HepG2 (cell line): ENCODE results near the gene CPNE5. TPM values are rescaled to one million over a fixed set of nuclear protein-coding genes. Genes with fewer than 3 reads are reported as not detected.

Experiments
- ATAC-seq: fragments of 200-7000 bp; cut with Tn5 transposase; 3 replicates; pipeline ENCODE4 v1.9.1; 2020; ENCODE audit warnings: mild to moderate bottlenecking, moderate library complexity
- BruUV-seq: library from RNA; stranded (reverse); fragments of 400-500 nt; replicated peaks from 2 replicates; lab custom pipeline; 2021; lab: Mats Ljungman, UMichigan
- CTCF ChIA-PET: fragments of 300-600 bp; formaldehyde crosslinking; extraction: SDS; loops from one replicate; lab custom pipeline; 2021; ENCODE audit warnings: low total read pairs, inconsistent platforms, low intra/inter-chr PET ratio; lab: Yijun Ruan, JAX
- POLR2A ChIA-PET: fragments of 350-600 bp; sonication (Branson Sonifier 250); formaldehyde crosslinking; loops from one replicate; lab custom pipeline; 2020; ENCODE audit warnings: antibody characterized with exemption, inconsistent platforms; lab: Yijun Ruan, JAX
- DNase-seq: peaks from one replicate; pipeline ENCODE4 v3.0.0-alpha.2; 2015; ENCODE audit warnings: low spot score
- FAIRE-seq: peaks from 3 replicates; lab custom pipeline; 2011; peaks lifted over from hg19 to GRCh38; lab: Jason Lieb, UNC
- H2AFZ ChIP-seq: one replicate; pipeline ENCODE4 v1.6.1; 2011; ENCODE audit warnings: low read length, inconsistent platforms
- H3K27ac ChIP-seq: fragments of 300-600 bp; 3 replicates; pipeline ENCODE4 v1.8.0; 2011; ENCODE audit warnings: mixed run types, mild to moderate bottlenecking, mixed read lengths, low read length, inconsistent platforms; ENCODE audit not compliant: insufficient read depth; ENCODE audit errors: extremely low read length
- H3K27me3 ChIP-seq, 2 experiments: fragments of 200-600 bp in 1 of 2; 2 replicates in 1 of 2; 3 replicates in 1 of 2; pipeline versions ENCODE4 v1.6.0 to v1.8.0; 2011; ENCODE audit warnings: low read length in 2 of 2, mild to moderate bottlenecking in 2 of 2, moderate library complexity in 2 of 2, inconsistent platforms in 1 of 2; ENCODE audit not compliant: insufficient read depth in 2 of 2, control insufficient read depth in 1 of 2
- H3K36me3 ChIP-seq, 2 experiments: fragments of 200-600 bp in 1 of 2; replicated peaks in 1 of 2; 2 replicates in 1 of 2; 3 replicates in 1 of 2; pipeline versions ENCODE4 v1.5.1 to v1.8.0; 2011; ENCODE audit warnings: low read length in 2 of 2, inconsistent platforms in 1 of 2; ENCODE audit not compliant: insufficient read depth in 2 of 2, control insufficient read depth in 1 of 2
- H3K4me1 ChIP-seq: 2 replicates; pipeline ENCODE4 v1.5.1; 2012; ENCODE audit warnings: low read length, inconsistent platforms; ENCODE audit not compliant: insufficient read depth
- H3K4me2 ChIP-seq: 2 replicates; pipeline ENCODE4 v1.6.0; 2011; ENCODE audit warnings: low read depth, low read length, inconsistent platforms
- H3K4me3 ChIP-seq, 3 experiments: fragments of 200-600 bp in 1 of 3; sonication (generic), shearing (Covaris generic) in 1 of 3; replicated peaks in 1 of 3; 2 replicates each; pipeline ENCODE4 v1.5.1; 2011 to 2016; ENCODE audit warnings: low read length in 3 of 3, inconsistent platforms in 2 of 3, low read depth in 2 of 3, mild to moderate bottlenecking in 2 of 3, control low read depth in 1 of 3, mixed read lengths in 1 of 3; ENCODE audit not compliant: insufficient read depth in 1 of 3
- H3K79me2 ChIP-seq: one replicate; pipeline ENCODE4 v1.6.1; 2011; ENCODE audit warnings: low read length, inconsistent platforms; ENCODE audit not compliant: insufficient read depth
- H3K9ac ChIP-seq: 2 replicates; pipeline ENCODE4 v1.6.0; 2011; ENCODE audit warnings: mild to moderate bottlenecking, low read depth, low read length, inconsistent platforms; ENCODE audit not compliant: insufficient read depth
- H3K9me3 ChIP-seq: 2 replicates; pipeline ENCODE4 v1.5.1; 2012; ENCODE audit warnings: mild to moderate bottlenecking, low read length
- H4K20me1 ChIP-seq: 2 replicates; pipeline ENCODE4 v1.6.0; 2011; ENCODE audit warnings: inconsistent platforms, mild to moderate bottlenecking, low read length, moderate library complexity; ENCODE audit not compliant: insufficient read depth
- BHLHE40 ChIP-seq: IDR thresholded peaks from 2 replicates; pipeline ENCODE4 v1.6.1; 2011; ENCODE audit warnings: low read length, improper control_type of control experiment
- CBX5 ChIP-seq: sonication (generic); formaldehyde crosslinking; IDR thresholded peaks from 2 replicates; pipeline ENCODE4 v1.4.0; 2020; ENCODE audit warnings: missing genetic modification reagents, borderline replicate concordance
- CCAR2 ChIP-seq: fragments of 200-400 bp; formaldehyde crosslinking; optimal IDR thresholded peaks from 2 replicates; pipeline ENCODE3; 2018; ENCODE audit warnings: low read depth, mild to moderate bottlenecking, low read length, moderate library complexity
- CEBPB ChIP-seq: IDR thresholded peaks from 2 replicates; pipeline ENCODE4 v1.6.1; 2011; ENCODE audit warnings: low read depth, low read length, improper control_type of control experiment, borderline replicate concordance
- CHD2 ChIP-seq: IDR thresholded peaks from 2 replicates; pipeline ENCODE4 v1.6.1; 2011; ENCODE audit warnings: low read depth, low read length, improper control_type of control experiment
- HNRNPLL ChIP-seq: fragments of 200-400 bp; formaldehyde crosslinking; IDR thresholded peaks from 2 replicates; pipeline ENCODE4 v1.6.1; 2017; ENCODE audit warnings: mild to moderate bottlenecking, low read depth, low read length; ENCODE audit not compliant: poor library complexity, severe bottlenecking
- HOXA3 ChIP-seq: sonication (generic); formaldehyde crosslinking; IDR thresholded peaks from 2 replicates; pipeline ENCODE4 v1.5.0; 2020; ENCODE audit warnings: missing genetic modification reagents
- MEIS2 ChIP-seq: sonication (generic); formaldehyde crosslinking; IDR thresholded peaks from 2 replicates; pipeline ENCODE4 v1.9.0; 2021; ENCODE audit warnings: mild to moderate bottlenecking, missing genetic modification reagents
- NFIB ChIP-seq: sonication (generic); formaldehyde crosslinking; IDR thresholded peaks from 2 replicates; pipeline ENCODE4 v1.9.0; 2021; ENCODE audit warnings: missing genetic modification reagents, mild to moderate bottlenecking, borderline replicate concordance
- TGIF2 ChIP-seq: IDR thresholded peaks from 2 replicates; pipeline ENCODE4 v1.6.1; 2016; ENCODE audit warnings: control low read depth, missing compliant biosample characterization
- WIZ ChIP-seq: sonication (generic); formaldehyde crosslinking; IDR thresholded peaks from 2 replicates; pipeline ENCODE4 v1.5.1; 2020; ENCODE audit warnings: mild to moderate bottlenecking, missing genetic modification reagents
- ZKSCAN8 ChIP-seq: IDR thresholded peaks from 2 replicates; pipeline ENCODE4 v1.6.1; 2016; ENCODE audit warnings: borderline replicate concordance, missing genetic modification reagents, missing compliant biosample characterization
- ZNF572 ChIP-seq: sonication (generic); formaldehyde crosslinking; IDR thresholded peaks from 2 replicates; pipeline ENCODE4 v1.5.1; 2020; ENCODE audit warnings: mild to moderate bottlenecking, missing genetic modification reagents
- ZNF790 ChIP-seq: sonication (generic); formaldehyde crosslinking; IDR thresholded peaks from 2 replicates; pipeline ENCODE4 v1.8.0; 2022; ENCODE audit warnings: missing genetic modification reagents, mild to moderate bottlenecking, borderline replicate concordance
- ZSCAN31 ChIP-seq: sonication (generic); formaldehyde crosslinking; IDR thresholded peaks from 2 replicates; pipeline ENCODE4 v1.5.0; 2020; ENCODE audit warnings: low read depth, mild to moderate bottlenecking, missing genetic modification reagents
- WGBS: methylation state at CpG from one replicate; pipeline ENCODE4 v1.1.6; 2017; ENCODE audit warnings: low lambda C conversion rate; 5-methylcytosine and 5-hydroxymethylcytosine counted together
- in situ Hi-C: cut with HindIII; loops from 2 replicates; pipeline ENCODE4 v1.10.0; 2017; ENCODE audit warnings: low pct_unique_long_range_greater_than_20kb; ENCODE audit not compliant: extremely low pct_ligation_motif_present
- intact Hi-C: fragments of 100-400 bp; cut with micrococcal nuclease; formaldehyde crosslinking; loops from one replicate; pipeline ENCODE4 v1.10.0; 2022; ENCODE audit not compliant: unreplicated experiment
- polyA plus RNA-seq, 8 experiments: library from polyadenylated mRNA; depleted of rRNA in 3 of 8; stranded (reverse) in 7 of 8; unstranded in 1 of 8; fragments of >200 nt; fragmentation: Illumina TruSeq in 4 of 8; extraction: Trizol in 4 of 8; gene quantifications; 2 replicates each; pipeline versions ENCODE4 v1.2.1 to v1.2.3, GENCODE V29; 2011 to 2016; ENCODE audit warnings: low read depth in 4 of 8, missing spikeins in 1 of 8, mixed read lengths in 1 of 8; ENCODE audit not compliant: insufficient read depth in 1 of 8
- total RNA-seq, 5 experiments: library from RNA; depleted of rRNA; stranded (reverse); fragments of >200 nt; fragmentation: Illumina TruSeq; extraction: Trizol; gene quantifications; 2 replicates each; pipeline ENCODE4 v1.2.3, GENCODE V29; 2016; ENCODE audit warnings: low read depth in 1 of 5
- TF ChIP-seq, protein P1 (sequence below): sonication (generic); formaldehyde crosslinking; IDR thresholded peaks from 2 replicates; pipeline ENCODE4 v1.4.0; 2020; ENCODE audit warnings: missing genetic modification reagents, low read depth, mild to moderate bottlenecking, borderline replicate concordance
- TF ChIP-seq, protein P2 (sequence below): sonication (generic); formaldehyde crosslinking; IDR thresholded peaks from 2 replicates; pipeline ENCODE4 v1.4.0; 2020; ENCODE audit warnings: missing genetic modification reagents

The CPNE5 gene
- total and polyA plus RNA-seq, 2 of the 13 experiments (the other 11 are each of a cell fraction or from before 2014, with no cell fraction given): 0.16 TPM; not detected in 1

- Histone ChIP-seq H3K9ac (no peak overlapping the region), H3K27ac (no peak overlapping the region), H3K4me1 (no peaks in the 10 kb centered on the region), H3K36me3 (no peaks in the 10 kb centered on the region), H3K4me2 (no peak overlapping the region), H4K20me1 (no peaks in the 10 kb centered on the region)
- BruUV-seq: no TSS peak
- DNase-seq: no peak
- CTCF ChIA-PET: no interaction called here
- in situ Hi-C loops: no loop called here
- 67% methylated on average over 3 of the region's 7 CpGs for WGBS
- TF ChIP-seq, protein P1, sequence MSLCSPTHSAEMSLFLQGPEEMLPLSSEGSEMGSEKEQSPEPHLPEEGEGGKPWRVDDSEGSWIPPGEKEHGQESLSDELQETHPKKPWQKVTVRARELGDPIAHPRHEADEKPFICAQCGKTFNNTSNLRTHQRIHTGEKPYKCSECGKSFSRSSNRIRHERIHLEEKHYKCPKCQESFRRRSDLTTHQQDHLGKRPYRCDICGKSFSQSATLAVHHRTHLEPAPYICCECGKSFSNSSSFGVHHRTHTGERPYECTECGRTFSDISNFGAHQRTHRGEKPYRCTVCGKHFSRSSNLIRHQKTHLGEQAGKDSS: no peak
- TF ChIP-seq ZNF572 (CRISPR knock-in tag): peak; percentile 80; the same call in 1 of the 2 replicates
- TF ChIP-seq, all 625 proteins: peak for 1
- no peak for ATAC-seq
- Histone ChIP-seq H3K27me3 (peaks cover 4 to 44% of the 10 kb centered on the region in 2 experiments; a peak in 3 of 5 replicates), H2AFZ (no peak overlapping the region), H3K4me3 (no peak overlapping the region), H3K9me3 (no peaks in the 10 kb centered on the region), H3K79me2 (no peaks in the 10 kb centered on the region)
- no peak for FAIRE-seq
- intact Hi-C loops: no loop called here
- POLR2A ChIA-PET: no interaction called here
Measured at GRCh38 chr6:36727505-36728021, 111.7 kb downstream of the CPNE5 start.

DNA sequence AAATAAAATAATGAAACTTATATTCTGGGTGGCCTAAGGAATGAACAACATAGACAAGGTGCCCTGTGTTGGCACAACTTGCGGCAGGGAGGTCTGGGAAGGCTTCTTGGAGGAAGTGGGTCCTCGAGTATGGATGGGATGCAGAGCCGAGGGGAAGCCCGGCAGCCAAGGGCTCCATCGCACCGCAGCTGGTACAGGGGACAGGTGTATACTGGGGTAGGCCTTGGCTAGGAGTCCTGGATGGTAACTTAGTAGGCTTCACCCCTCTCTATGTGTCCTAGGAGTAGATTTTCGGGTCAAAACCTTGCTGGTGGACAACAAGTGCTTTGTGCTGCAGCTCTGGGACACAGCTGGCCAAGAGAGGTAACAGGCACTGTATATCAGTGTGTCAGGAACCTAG is 113.7 kb downstream of the CPNE5 start:
- ChIA-PET CTCF (interaction anchor here (2.9 to 4.1 kb wide), 2 partner anchors 101 to 110 kb away, joined by 25 to 59 read pairs; no protein-coding TSS in a partner anchor), POLR2A (no interaction called here)
- no peaks in the 10 kb centered on the region for H4K20me1 ChIP-seq
- no peak overlapping the region for H2AFZ ChIP-seq
- no peaks in the 10 kb centered on the region for H3K4me1 ChIP-seq
- no peak overlapping the region for H3K4me3 ChIP-seq
- peaks cover 7 to 44% of the 10 kb centered on the region in 2 experiments; a peak in 3 of 5 replicates for H3K27me3 ChIP-seq
- ATAC-seq: no peak
- in situ Hi-C loops: no loop called here
- intact Hi-C loops: no loop called here
- no peaks in the 10 kb centered on the region for H3K9me3 ChIP-seq
- no peak for DNase-seq
- 55% methylated on average over 7 of the region's 7 CpGs for WGBS
- FAIRE-seq: no peak
- no peaks in the 10 kb centered on the region for H3K79me2 ChIP-seq
- H3K4me2 ChIP-seq: no peak overlapping the region
- H3K27ac ChIP-seq: no peak overlapping the region
- no peak overlapping the region for H3K9ac ChIP-seq
- no TSS peak for BruUV-seq
- no peak for TF ChIP-seq ZNF790 (CRISPR knock-in tag)
- no peak for TF ChIP-seq HOXA3 (CRISPR knock-in tag)
- no peak for TF ChIP-seq TGIF2 (CRISPR knock-in tag)
- TF ChIP-seq NFIB (CRISPR knock-in tag): no peak
- no peak for TF ChIP-seq WIZ (CRISPR knock-in tag)
- no peak for TF ChIP-seq CCAR2
- TF ChIP-seq HNRNPLL: no peak
- no peak for TF ChIP-seq MEIS2
- TF ChIP-seq ZKSCAN8 (CRISPR knock-in tag): no peak
- no peak for TF ChIP-seq CEBPB
- TF ChIP-seq CHD2: no peak
- TF ChIP-seq, protein P2, sequence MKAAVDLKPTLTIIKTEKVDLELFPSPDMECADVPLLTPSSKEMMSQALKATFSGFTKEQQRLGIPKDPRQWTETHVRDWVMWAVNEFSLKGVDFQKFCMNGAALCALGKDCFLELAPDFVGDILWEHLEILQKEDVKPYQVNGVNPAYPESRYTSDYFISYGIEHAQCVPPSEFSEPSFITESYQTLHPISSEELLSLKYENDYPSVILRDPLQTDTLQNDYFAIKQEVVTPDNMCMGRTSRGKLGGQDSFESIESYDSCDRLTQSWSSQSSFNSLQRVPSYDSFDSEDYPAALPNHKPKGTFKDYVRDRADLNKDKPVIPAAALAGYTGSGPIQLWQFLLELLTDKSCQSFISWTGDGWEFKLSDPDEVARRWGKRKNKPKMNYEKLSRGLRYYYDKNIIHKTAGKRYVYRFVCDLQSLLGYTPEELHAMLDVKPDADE (CRISPR knock-in tag): no peak
- no peak for TF ChIP-seq BHLHE40
- no peak for TF ChIP-seq ZSCAN31 (CRISPR knock-in tag)
- TF ChIP-seq CBX5: no peak
- no peaks in the 10 kb centered on the region for H3K36me3 ChIP-seq
